ENCODE data around the gene GDE1. TPM values are rescaled to one million over a fixed set of nuclear protein-coding genes. Genes with fewer than 3 reads are reported as not detected.
"Not testable (repeated sequence)": the region's sequence is repeated elsewhere in the genome, so short reads cannot be mapped to it uniquely, and the experiment has no call there.

The GDE1 gene
- total and polyA plus RNA-seq, 4 donors = 14.8 to 39.1 (median 23.6) TPM

DNA sequence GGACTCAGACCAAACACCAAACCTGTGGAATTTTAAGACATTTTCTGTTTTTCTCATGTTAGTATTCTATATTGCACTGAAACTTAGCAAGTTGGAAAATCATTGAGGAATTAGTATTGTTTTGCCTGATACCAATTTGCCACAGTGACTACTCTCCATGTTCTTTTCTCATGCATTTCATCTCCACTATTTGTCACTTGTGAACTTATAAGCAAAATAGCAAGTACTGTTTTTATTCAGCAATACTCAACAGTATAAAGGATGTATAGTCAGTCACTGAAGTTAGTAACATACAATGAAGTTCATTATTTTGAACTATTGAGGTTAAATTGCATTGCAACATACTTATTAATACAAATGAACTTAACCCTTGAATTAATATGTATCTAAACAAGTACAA lies 27.8 kb upstream of the GDE1 start:
- H3K36me3 ChIP-seq (ENCODE audit: control insufficient read depth in 4 of 4, insufficient read depth in 3 of 4, low read depth in 1 of 4, low read length in 3 of 4) = peaks cover 0 to 19% (median 9%) of the 10 kb centered on the region in 4 donors
- no peak for TF ChIP-seq SP1 (IDR thresholded peaks at IDR 0.05)
- TF ChIP-seq, protein P1, sequence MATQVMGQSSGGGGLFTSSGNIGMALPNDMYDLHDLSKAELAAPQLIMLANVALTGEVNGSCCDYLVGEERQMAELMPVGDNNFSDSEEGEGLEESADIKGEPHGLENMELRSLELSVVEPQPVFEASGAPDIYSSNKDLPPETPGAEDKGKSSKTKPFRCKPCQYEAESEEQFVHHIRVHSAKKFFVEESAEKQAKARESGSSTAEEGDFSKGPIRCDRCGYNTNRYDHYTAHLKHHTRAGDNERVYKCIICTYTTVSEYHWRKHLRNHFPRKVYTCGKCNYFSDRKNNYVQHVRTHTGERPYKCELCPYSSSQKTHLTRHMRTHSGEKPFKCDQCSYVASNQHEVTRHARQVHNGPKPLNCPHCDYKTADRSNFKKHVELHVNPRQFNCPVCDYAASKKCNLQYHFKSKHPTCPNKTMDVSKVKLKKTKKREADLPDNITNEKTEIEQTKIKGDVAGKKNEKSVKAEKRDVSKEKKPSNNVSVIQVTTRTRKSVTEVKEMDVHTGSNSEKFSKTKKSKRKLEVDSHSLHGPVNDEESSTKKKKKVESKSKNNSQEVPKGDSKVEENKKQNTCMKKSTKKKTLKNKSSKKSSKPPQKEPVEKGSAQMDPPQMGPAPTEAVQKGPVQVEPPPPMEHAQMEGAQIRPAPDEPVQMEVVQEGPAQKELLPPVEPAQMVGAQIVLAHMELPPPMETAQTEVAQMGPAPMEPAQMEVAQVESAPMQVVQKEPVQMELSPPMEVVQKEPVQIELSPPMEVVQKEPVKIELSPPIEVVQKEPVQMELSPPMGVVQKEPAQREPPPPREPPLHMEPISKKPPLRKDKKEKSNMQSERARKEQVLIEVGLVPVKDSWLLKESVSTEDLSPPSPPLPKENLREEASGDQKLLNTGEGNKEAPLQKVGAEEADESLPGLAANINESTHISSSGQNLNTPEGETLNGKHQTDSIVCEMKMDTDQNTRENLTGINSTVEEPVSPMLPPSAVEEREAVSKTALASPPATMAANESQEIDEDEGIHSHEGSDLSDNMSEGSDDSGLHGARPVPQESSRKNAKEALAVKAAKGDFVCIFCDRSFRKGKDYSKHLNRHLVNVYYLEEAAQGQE (IDR thresholded peaks at IDR 0.05) = no peak
- TF ChIP-seq, protein P2, sequence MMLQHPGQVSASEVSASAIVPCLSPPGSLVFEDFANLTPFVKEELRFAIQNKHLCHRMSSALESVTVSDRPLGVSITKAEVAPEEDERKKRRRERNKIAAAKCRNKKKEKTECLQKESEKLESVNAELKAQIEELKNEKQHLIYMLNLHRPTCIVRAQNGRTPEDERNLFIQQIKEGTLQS (IDR thresholded peaks at IDR 0.05) = no peak
- H3K9ac ChIP-seq (ENCODE audit: low read depth in 1 of 2, low read length in 2 of 2) = no peak overlapping the region
- DNase-seq (ENCODE audit: low spot score) = no peak
- no peaks in the 10 kb centered on the region for H3K27me3 ChIP-seq (ENCODE audit: control insufficient read depth in 4 of 4, insufficient read depth in 4 of 4, low read length in 3 of 4)
- H3K4me1 ChIP-seq (ENCODE audit: control insufficient read depth in 4 of 4, insufficient read depth in 4 of 4, low read length in 3 of 4) = no peaks in the 10 kb centered on the region
- no peak overlapping the region for H3K27ac ChIP-seq (ENCODE audit: low read depth in 1 of 2, low read length in 2 of 2)
- no peaks in the 10 kb centered on the region for H3K9me3 ChIP-seq (ENCODE audit: control insufficient read depth in 4 of 4, low read length in 3 of 4)
- no peak overlapping the region for H3K4me3 ChIP-seq (ENCODE audit: low read depth in 1 of 3, low read length in 3 of 3)

DNA sequence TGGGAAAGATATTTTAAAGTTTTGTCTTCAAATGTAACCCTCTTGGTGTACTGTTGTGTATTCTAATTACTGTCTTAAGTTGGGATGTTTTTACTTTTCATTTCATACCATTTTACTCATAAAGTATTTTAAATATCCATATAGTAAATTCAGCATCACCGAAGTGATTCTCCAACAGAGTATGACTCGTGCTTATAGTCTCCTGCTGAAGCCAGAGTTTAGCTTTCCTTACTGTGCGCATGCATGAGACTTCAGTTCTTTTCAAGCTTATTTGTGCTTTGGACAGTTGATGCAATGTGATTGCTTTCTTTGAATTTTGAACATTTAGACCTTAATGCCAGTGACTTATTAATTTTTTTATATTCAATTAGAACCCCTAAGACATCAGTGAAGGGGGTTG lies 26.2 kb upstream of the GDE1 start:
- DNase-seq (ENCODE audit: low spot score) = no peak
- no peaks in the 10 kb centered on the region for H3K4me1 ChIP-seq (ENCODE audit: control insufficient read depth in 4 of 4, insufficient read depth in 4 of 4, low read length in 3 of 4)
- no peak overlapping the region for H3K27ac ChIP-seq (ENCODE audit: low read depth in 1 of 2, low read length in 2 of 2)
- TF ChIP-seq, protein P3, sequence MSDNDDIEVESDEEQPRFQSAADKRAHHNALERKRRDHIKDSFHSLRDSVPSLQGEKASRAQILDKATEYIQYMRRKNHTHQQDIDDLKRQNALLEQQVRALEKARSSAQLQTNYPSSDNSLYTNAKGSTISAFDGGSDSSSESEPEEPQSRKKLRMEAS (IDR thresholded peaks at IDR 0.05) = no peak
- TF ChIP-seq, protein P2 (IDR thresholded peaks at IDR 0.05) = no peak
- TF ChIP-seq YY1 (IDR thresholded peaks at IDR 0.05) (no peak), FOXA1 (IDR thresholded peaks at IDR 0.05) (no peak)
- TF ChIP-seq, protein P4, sequence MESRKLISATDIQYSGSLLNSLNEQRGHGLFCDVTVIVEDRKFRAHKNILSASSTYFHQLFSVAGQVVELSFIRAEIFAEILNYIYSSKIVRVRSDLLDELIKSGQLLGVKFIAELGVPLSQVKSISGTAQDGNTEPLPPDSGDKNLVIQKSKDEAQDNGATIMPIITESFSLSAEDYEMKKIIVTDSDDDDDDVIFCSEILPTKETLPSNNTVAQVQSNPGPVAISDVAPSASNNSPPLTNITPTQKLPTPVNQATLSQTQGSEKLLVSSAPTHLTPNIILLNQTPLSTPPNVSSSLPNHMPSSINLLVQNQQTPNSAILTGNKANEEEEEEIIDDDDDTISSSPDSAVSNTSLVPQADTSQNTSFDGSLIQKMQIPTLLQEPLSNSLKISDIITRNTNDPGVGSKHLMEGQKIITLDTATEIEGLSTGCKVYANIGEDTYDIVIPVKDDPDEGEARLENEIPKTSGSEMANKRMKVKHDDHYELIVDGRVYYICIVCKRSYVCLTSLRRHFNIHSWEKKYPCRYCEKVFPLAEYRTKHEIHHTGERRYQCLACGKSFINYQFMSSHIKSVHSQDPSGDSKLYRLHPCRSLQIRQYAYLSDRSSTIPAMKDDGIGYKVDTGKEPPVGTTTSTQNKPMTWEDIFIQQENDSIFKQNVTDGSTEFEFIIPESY (IDR thresholded peaks at IDR 0.05) = no peak
- no peaks in the 10 kb centered on the region for H3K27me3 ChIP-seq (ENCODE audit: control insufficient read depth in 4 of 4, insufficient read depth in 4 of 4, low read length in 3 of 4)
- 93% methylated on average over 3 of the region's 3 CpGs for WGBS
- no peak overlapping the region for H3K4me3 ChIP-seq (ENCODE audit: low read depth in 1 of 3, low read length in 3 of 3)
- no peaks in the 10 kb centered on the region for H3K9me3 ChIP-seq (ENCODE audit: control insufficient read depth in 4 of 4, low read length in 3 of 4)
- peaks cover 0 to 20% (median 9%) of the 10 kb centered on the region in 4 donors for H3K36me3 ChIP-seq (ENCODE audit: control insufficient read depth in 4 of 4, insufficient read depth in 3 of 4, low read depth in 1 of 4, low read length in 3 of 4)
- H3K9ac ChIP-seq (ENCODE audit: low read depth in 1 of 2, low read length in 2 of 2) = no peak overlapping the region

DNA sequence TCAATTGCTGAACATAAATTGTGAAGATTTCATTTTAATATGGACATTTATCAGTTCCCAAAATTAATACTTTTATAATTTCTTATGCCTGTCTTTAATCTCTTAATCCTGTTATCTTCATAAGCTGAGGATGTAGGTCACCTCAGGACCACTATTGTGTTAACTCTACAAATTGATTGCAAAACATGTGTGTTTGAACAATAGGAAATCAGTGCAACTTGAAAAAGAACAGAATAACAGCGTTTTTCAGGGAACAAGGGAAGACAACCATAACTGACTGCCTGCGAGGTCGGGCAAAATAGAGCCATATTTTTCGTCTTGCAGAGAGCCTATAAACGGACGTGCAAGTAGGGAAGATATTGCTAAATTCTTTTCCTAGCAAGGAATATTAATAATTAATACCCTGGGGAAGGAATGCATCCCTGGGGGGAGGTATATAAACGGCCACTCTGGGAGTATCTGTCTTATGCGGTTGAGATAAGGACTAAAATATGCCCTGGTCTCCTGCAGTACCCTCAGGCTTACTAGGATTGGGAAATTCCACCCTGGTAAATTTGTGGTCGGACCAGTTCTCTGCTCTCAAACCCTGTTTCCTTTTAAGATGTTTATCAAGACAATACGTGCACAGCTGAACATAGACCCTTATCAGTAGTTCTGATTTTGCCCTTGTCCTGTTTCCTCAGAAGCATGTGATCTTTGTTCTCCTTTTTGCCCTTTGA lies 21.5 kb upstream of the GDE1 start:
- H3K27ac ChIP-seq (ENCODE audit: low read depth in 1 of 2, low read length in 2 of 2); H3K27me3 ChIP-seq (ENCODE audit: control insufficient read depth in 4 of 4, insufficient read depth in 4 of 4, low read length in 3 of 4); H3K9ac ChIP-seq (ENCODE audit: low read depth in 1 of 2, low read length in 2 of 2); H3K9me3 ChIP-seq (ENCODE audit: control insufficient read depth in 4 of 4, low read length in 3 of 4); H3K4me3 ChIP-seq (ENCODE audit: low read depth in 1 of 3, low read length in 3 of 3); DNase-seq (ENCODE audit: low spot score): not testable (repeated sequence)
- WGBS = 83% methylated on average over 10 of the region's 10 CpGs
- H3K4me1 ChIP-seq (ENCODE audit: control insufficient read depth in 4 of 4, insufficient read depth in 4 of 4, low read length in 3 of 4) = peaks cover 0 to 11% (median 4%) of the 10 kb centered on the region in 4 donors
- H3K36me3 ChIP-seq (ENCODE audit: control insufficient read depth in 4 of 4, insufficient read depth in 3 of 4, low read depth in 1 of 4, low read length in 3 of 4) = peaks cover 0 to 15% (median 7%) of the 10 kb centered on the region in 4 donors
